ENCODE measurements around the gene ELL. TPM values are rescaled to one million over a fixed set of nuclear protein-coding genes. Genes with fewer than 3 reads are reported as not detected.

Gene ELL
- polyA plus RNA-seq, 1 donor, result 9.6 TPM

DNA sequence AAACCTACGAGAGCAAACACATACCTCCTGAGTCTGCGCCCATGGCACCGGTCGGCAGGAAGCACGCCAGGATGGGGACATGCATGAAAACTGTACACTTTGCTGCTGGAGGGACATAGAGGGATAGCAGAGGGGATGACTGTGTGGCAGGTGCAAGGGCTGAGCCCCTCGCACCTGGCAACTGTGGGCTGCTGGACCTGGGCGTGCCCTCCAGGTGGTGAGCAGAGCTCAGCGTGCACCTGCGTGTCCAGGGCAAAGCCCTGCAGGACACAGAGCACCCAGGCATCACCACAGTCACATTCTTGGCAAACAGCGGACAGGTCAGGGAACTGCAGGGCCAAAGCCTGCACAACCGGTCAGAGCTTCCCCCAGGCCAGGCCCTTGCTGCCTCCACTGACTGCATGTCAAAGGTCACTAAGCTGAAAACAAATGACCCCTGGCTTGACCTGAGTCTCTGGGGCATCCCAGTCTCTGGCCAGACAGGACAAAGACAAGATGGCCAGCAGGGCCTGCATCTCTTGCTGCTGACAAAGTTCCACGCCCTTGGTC is 75.0 kb downstream of the ELL start:
- H3K9me3 ChIP-seq (ENCODE audit: control insufficient read depth, low read depth, low read length), result peaks cover 11% of the 10 kb centered on the region
- no CpG with 5 or more reads among the region's 12 CpGs for WGBS (ENCODE audit: insufficient coverage, low lambda C conversion rate)
- no peaks in the 10 kb centered on the region for H3K27me3 ChIP-seq (ENCODE audit: control insufficient read depth, insufficient read depth, low read length)
- H3K36me3 ChIP-seq (ENCODE audit: control insufficient read depth, insufficient read depth, low read length), result peaks cover 73% of the 10 kb centered on the region
- no peak overlapping the region for H3K27ac ChIP-seq (ENCODE audit: low read length)
- H3K4me3 ChIP-seq (ENCODE audit: low read length), result no peak overlapping the region
- DNase-seq, result no peak
- peaks cover 22% of the 10 kb centered on the region for H3K4me1 ChIP-seq (ENCODE audit: control insufficient read depth, insufficient read depth, low read length)

- Histone ChIP-seq H3K27ac (ENCODE audit: low read length) (no peak overlapping the region), H3K4me3 (ENCODE audit: low read length) (no peak overlapping the region), H3K36me3 (ENCODE audit: control insufficient read depth, insufficient read depth, low read length) (peaks cover 70% of the 10 kb centered on the region), H3K27me3 (ENCODE audit: control insufficient read depth, insufficient read depth, low read length) (no peaks in the 10 kb centered on the region), H3K9me3 (ENCODE audit: control insufficient read depth, low read depth, low read length) (peaks cover 12% of the 10 kb centered on the region), H3K4me1 (ENCODE audit: control insufficient read depth, insufficient read depth, low read length) (peaks cover 28% of the 10 kb centered on the region)
- whole genome bisulfite sequencing (ENCODE audit: insufficient coverage, low lambda C conversion rate), result no CpG with 5 or more reads among the region's 34 CpGs
- DNase-seq, result no peak
Measured at GRCh38 chr19:18446145-18446810, 75.6 kb downstream of the ELL start.

- Histone ChIP-seq H3K9me3 (ENCODE audit: control insufficient read depth, low read depth, low read length) (peaks cover 12% of the 10 kb centered on the region), H3K4me1 (ENCODE audit: control insufficient read depth, insufficient read depth, low read length) (peaks cover 33% of the 10 kb centered on the region), H3K27ac (ENCODE audit: low read length) (no peak overlapping the region), H3K27me3 (ENCODE audit: control insufficient read depth, insufficient read depth, low read length) (no peaks in the 10 kb centered on the region), H3K4me3 (ENCODE audit: low read length) (no peak overlapping the region), H3K36me3 (ENCODE audit: control insufficient read depth, insufficient read depth, low read length) (peaks cover 63% of the 10 kb centered on the region)
- WGBS (ENCODE audit: insufficient coverage, low lambda C conversion rate), result no CpG with 5 or more reads among the region's 15 CpGs
- DNase-seq, result peak in 1 of 2 donors; percentile 67
Measured at GRCh38 chr19:18445262-18445948, 76.5 kb downstream of the ELL start.

DNA sequence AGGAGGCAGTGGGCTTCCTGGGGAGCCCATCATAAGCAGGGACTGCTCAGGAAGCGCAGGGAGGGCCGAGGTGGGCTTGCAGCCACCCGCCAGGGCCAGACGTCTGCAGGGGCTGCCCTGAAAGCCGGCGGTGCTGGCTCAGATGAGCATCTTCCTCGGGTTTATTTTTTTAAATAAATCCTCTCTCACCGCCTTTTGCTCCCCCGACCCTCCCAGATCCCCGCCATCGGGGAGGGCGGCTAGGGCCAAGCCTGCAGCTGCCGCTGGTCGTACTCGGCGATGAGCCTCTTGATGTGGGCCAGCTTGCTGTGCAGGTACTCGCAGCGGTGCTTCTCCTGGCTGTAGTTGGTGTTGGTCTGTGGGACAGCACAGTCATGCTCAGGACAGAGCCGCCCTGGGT is 77.4 kb downstream of the ELL start:
- peaks cover 54% of the 10 kb centered on the region for H3K36me3 ChIP-seq (ENCODE audit: control insufficient read depth, insufficient read depth, low read length)
- 100% methylated on average over 2 of the region's 19 CpGs for WGBS (ENCODE audit: insufficient coverage, low lambda C conversion rate)

GRCh38 chr19:18443831-18444230 is 78.0 kb downstream of the ELL start:
- no peaks in the 10 kb centered on the region for H3K27me3 ChIP-seq (ENCODE audit: control insufficient read depth, insufficient read depth, low read length)
- H3K27ac ChIP-seq (ENCODE audit: low read length), result no peak overlapping the region
- no CpG with 5 or more reads among the region's 11 CpGs for WGBS (ENCODE audit: insufficient coverage, low lambda C conversion rate)
- peaks cover 47% of the 10 kb centered on the region for H3K36me3 ChIP-seq (ENCODE audit: control insufficient read depth, insufficient read depth, low read length)
- no peak for DNase-seq
- peaks cover 9% of the 10 kb centered on the region for H3K9me3 ChIP-seq (ENCODE audit: control insufficient read depth, low read depth, low read length)
- H3K4me1 ChIP-seq (ENCODE audit: control insufficient read depth, insufficient read depth, low read length), result peaks cover 42% of the 10 kb centered on the region
- no peak overlapping the region for H3K4me3 ChIP-seq (ENCODE audit: low read length)

More for the DNA sequence above, 77.4 kb downstream of the ELL start:
- H3K27ac ChIP-seq (ENCODE audit: low read length), result no peak overlapping the region
- H3K4me1 ChIP-seq (ENCODE audit: control insufficient read depth, insufficient read depth, low read length), result peaks cover 36% of the 10 kb centered on the region
- H3K9me3 ChIP-seq (ENCODE audit: control insufficient read depth, low read depth, low read length), result peaks cover 10% of the 10 kb centered on the region
- DNase-seq, result no peak
- no peak overlapping the region for H3K4me3 ChIP-seq (ENCODE audit: low read length)
- no peaks in the 10 kb centered on the region for H3K27me3 ChIP-seq (ENCODE audit: control insufficient read depth, insufficient read depth, low read length)

DNA sequence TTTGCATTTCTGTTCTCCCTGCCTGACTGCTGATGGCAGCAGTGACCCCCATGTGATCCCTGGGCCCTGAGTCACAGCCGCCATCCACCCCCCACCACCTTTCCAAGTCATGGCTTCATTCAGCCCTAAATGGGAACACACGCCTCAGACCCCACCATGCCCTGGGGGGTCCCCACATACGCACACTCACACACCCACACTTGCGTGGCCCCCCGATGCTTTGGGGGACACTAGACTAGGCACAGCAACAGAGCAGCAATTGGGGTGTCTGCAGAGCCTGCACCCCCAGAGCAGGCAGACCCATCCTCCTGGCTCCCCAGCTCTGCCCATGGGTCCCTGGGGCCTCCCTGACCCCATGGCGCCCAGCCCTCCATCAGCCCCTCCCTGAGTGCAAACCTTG is 78.5 kb downstream of the ELL start:
- Histone ChIP-seq H3K36me3 (ENCODE audit: control insufficient read depth, insufficient read depth, low read length) (peaks cover 43% of the 10 kb centered on the region), H3K27me3 (ENCODE audit: control insufficient read depth, insufficient read depth, low read length) (no peaks in the 10 kb centered on the region), H3K9me3 (ENCODE audit: control insufficient read depth, low read depth, low read length) (peaks cover 9% of the 10 kb centered on the region), H3K27ac (ENCODE audit: low read length) (no peak overlapping the region), H3K4me1 (ENCODE audit: control insufficient read depth, insufficient read depth, low read length) (peaks cover 47% of the 10 kb centered on the region), H3K4me3 (ENCODE audit: low read length) (no peak overlapping the region)
- WGBS (ENCODE audit: insufficient coverage, low lambda C conversion rate), result no CpG with 5 or more reads among the region's 6 CpGs
- no peak for DNase-seq

DNA sequence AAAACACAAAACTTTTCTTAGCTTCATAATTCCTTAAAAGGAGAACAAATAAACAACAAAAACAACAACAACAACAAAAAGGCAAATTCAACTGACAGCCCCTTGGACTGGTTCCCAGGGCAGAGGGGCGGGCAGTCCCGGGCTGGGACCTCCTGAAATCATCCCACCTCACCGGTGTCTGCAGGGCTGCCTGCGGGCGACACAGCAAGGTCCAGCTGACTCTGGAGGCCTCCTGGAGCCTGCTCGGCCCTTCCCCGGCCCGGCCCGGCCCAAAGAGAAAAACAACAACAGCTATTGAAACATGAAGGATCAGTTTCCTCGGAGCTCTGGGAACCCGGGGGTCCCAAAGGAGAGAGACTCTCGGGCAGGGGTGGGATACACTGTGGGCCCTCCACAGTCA is 78.9 kb downstream of the ELL start:
- Histone ChIP-seq H3K9me3 (ENCODE audit: control insufficient read depth, low read depth, low read length) (peaks cover 9% of the 10 kb centered on the region), H3K4me1 (ENCODE audit: control insufficient read depth, insufficient read depth, low read length) (peaks cover 50% of the 10 kb centered on the region), H3K4me3 (ENCODE audit: low read length) (no peak overlapping the region), H3K27me3 (ENCODE audit: control insufficient read depth, insufficient read depth, low read length) (no peaks in the 10 kb centered on the region), H3K27ac (ENCODE audit: low read length) (no peak overlapping the region), H3K36me3 (ENCODE audit: control insufficient read depth, insufficient read depth, low read length) (peaks cover 39% of the 10 kb centered on the region)
- WGBS (ENCODE audit: insufficient coverage, low lambda C conversion rate), result no CpG with 5 or more reads among the region's 12 CpGs
- no peak for DNase-seq

- Histone ChIP-seq H3K4me1 (ENCODE audit: control insufficient read depth, insufficient read depth, low read length) (peaks cover 50% of the 10 kb centered on the region), H3K4me3 (ENCODE audit: low read length) (no peak overlapping the region), H3K27ac (ENCODE audit: low read length) (no peak overlapping the region), H3K36me3 (ENCODE audit: control insufficient read depth, insufficient read depth, low read length) (peaks cover 35% of the 10 kb centered on the region), H3K27me3 (ENCODE audit: control insufficient read depth, insufficient read depth, low read length) (no peaks in the 10 kb centered on the region), H3K9me3 (ENCODE audit: control insufficient read depth, low read depth, low read length) (peaks cover 9% of the 10 kb centered on the region)
- no peak for DNase-seq
- WGBS (ENCODE audit: insufficient coverage, low lambda C conversion rate), result 100% methylated on average over 1 of the region's 5 CpGs
Measured at GRCh38 chr19:18441804-18442788, 79.8 kb downstream of the ELL start.

- Histone ChIP-seq H3K27ac (ENCODE audit: low read length) (peak overlapping the region; percentile 56), H3K4me3 (ENCODE audit: low read length) (no peak overlapping the region), H3K9me3 (ENCODE audit: control insufficient read depth, low read depth, low read length) (peaks cover 13% of the 10 kb centered on the region), H3K36me3 (ENCODE audit: control insufficient read depth, insufficient read depth, low read length) (peaks cover 31% of the 10 kb centered on the region), H3K4me1 (ENCODE audit: control insufficient read depth, insufficient read depth, low read length) (peaks cover 56% of the 10 kb centered on the region), H3K27me3 (ENCODE audit: control insufficient read depth, insufficient read depth, low read length) (no peaks in the 10 kb centered on the region)
- peak in 1 of 2 donors; percentile 68 for DNase-seq
- no CpG with 5 or more reads among the region's 23 CpGs for WGBS (ENCODE audit: insufficient coverage, low lambda C conversion rate)
Measured at GRCh38 chr19:18440936-18441803, 80.7 kb downstream of the ELL start.
